Measurements from ENCODE around the gene NAV2.

Gene NAV2

DNA sequence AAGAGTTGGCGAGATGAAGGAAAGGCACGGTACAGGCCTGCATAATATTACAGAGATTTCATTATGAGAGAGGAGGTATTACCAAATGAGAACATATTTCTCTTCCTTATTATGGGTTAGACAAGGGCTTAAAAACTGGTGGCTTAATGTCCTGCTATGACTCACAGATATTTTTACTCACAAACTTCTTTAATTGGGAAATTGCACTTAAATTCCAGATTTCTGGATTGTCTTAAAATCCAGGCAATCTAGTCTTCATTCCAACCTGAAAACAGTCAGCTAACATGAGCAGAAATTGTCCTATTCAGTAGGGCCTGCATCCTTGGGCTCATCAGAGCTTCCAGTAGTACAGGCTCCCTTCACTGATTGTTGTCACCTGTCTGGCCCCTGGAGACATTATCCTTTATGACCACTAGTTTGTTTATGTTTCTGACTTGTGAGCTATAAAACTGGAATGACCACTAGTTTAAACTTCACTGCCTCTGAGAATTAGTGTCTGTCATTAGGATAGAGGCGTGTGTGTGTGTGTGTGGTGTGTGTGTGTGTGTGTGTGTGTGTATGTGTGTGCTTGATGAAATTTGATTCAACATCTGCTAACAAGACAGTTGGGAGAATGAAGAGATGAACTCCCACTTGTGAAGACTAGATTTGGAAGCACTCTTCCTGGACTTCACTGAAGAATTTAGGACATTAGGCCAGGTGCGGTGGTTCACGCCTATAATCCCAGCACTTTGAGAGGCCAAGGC is 422.5 kb downstream of the NAV2 start:
- no peak for DNase-seq (ENCODE audit: low read depth in 2 of 2, low spot score in 1 of 2)

DNA sequence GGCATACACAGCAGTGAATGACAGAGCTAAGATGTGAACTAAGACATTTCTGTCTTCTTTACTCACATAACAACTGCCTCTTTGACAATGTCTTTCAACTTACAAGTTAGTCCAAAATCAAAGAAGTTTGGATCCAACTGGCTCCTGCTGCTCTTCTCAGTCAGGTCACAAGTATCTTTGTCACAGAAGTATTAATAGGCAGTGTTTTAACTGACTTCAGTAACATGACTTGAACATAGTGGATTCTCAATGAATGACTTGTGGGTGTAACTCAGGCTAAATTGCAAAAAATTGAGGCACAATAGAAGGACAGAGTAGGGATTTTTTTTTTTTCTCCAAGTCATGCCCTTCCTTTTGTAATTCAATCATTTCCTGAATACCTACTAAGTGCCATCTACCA is 425.0 kb downstream of the NAV2 start:
- DNase-seq (ENCODE audit: low read depth in 2 of 2, low spot score in 1 of 2) = no peak

DNA sequence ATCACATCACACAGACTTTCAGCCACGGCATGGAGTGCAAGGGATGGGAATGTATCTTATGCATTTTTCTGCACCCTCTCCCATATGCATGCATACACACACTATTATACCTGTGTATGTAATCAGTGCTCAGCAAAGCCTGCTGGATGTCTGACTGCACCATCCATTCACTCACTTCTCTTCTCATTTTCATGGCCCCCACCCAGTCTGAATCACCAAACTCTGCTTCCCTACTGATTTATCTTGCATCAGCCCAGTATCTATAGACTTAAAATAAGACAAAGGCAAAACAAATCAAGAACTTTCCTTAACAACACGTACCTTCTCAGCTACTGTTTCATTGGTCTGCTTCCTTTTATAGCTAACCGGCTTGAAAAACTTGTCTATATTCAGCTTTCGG is 426.1 kb downstream of the NAV2 start:
- DNase-seq (ENCODE audit: low read depth in 2 of 2, low spot score in 1 of 2) = no peak

DNA sequence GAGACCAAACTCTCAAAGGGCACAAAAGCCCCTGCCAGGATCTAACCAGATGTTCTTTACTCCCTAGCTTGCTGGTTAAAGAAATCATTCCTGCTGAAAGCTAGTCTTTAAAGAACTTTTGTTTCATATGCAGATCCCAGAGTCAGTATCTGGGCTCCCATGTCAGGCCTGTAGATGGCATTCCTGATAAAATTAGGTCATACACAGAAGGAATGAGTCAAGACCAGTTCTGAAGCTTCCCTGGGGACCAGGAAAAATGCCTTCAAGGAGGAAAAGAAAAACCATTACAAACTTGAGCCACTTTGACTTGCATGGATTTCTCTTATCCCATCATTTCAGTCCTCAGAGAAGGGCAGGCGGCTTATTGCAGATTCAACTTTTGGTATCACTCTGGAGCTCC is 441.7 kb downstream of the NAV2 start:
- no peak for DNase-seq (ENCODE audit: low read depth in 2 of 2, low spot score in 1 of 2)

DNA sequence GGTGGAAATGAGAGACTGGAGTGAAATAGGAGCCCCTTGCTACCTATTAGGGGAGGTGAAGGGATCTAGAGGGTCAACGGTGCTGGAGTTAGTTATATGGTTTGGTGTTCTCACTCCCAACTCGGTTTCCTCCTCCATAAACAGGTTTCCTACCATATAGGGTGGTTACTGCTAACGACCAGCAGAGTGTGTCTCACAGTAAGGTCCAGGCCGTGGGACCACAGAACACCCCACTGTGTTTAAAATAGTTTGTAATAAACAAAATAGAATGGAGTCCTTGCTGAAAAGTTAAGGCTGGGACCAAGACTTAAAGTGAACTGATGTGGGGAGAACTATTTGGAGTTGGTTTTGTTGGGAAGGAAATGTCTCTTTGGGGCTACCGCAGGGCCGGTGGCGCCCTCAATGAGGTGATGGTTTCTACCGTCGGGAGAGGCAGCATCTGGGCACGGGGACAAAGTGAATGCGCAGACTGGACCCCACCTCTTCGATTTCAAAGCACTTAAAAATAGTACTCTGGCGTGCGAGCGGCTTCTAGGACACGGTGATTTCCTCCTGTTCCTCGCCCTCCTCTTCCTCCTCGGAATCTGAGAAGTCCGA is 443.1 kb downstream of the NAV2 start:
- no peak for DNase-seq (ENCODE audit: low read depth in 2 of 2, low spot score in 1 of 2)

DNA sequence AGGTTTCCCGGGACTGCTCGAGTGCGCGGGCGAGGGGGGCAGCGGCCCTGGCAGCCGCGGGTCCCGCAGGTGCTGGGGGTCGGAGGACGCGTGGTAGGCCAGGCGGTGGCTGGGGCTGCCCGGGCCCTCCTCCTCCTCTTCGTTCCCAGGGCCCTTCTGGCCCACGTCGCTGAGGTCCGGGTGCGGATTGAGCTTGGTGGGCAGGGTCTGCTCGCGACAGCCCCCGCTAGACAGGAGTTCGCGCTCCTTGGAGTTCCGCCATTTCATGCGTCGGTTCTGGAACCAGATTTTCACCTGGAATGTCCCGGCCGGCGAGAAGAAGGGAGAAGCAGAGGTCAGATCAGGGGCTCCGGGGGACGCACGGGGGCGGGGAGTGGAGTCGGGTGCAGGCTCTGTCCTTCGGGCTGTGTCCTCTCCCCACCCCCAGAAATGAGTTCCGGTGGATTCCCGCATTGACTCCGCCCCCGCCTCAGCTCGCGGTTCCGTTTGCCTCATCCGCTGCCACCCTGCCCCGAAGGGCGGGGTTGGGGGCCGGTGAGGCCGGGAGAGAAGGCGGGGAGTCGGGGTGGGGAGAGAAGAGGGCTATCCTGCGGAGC is 443.7 kb downstream of the NAV2 start:
- DNase-seq (ENCODE audit: low read depth in 2 of 2, low spot score in 1 of 2) = peak in 1 of 2 donors; percentile 25

DNA sequence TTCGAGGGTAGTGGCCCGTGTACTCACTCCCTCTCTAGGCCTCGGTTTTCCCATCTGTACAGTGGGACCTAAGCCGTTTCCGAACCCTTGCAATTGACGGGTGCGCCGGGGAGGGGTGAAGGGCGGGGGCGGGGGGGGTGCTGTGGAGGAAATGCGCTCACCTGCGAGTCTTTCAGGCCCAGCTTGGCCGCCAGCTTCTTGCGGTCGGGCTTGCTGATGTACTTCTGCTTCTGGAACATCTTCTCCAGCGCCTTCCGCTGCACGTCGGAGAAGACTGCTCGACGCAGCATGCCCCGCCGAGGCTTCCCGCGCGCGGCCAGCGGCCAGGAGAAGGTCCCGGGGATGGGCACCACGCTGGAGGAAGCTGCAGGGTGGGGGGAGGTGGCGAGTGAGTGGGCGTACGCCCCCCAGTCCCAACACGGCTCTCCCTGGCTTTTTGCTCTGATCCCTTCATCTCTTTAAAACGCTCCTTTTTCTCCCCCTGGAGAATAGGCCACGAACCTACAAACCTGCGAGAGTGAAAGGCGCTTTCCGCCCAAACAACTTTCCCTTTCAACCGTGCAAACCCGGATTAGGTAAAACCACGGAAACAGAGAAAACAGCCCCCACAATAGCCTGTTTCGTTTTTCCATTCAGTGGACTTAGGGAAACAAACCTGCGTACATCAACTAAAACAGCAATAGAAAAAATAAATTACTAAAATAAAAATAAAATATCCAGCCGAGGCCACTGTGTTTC is 444.4 kb downstream of the NAV2 start:
- no peak for DNase-seq (ENCODE audit: low read depth in 2 of 2, low spot score in 1 of 2)

DNA sequence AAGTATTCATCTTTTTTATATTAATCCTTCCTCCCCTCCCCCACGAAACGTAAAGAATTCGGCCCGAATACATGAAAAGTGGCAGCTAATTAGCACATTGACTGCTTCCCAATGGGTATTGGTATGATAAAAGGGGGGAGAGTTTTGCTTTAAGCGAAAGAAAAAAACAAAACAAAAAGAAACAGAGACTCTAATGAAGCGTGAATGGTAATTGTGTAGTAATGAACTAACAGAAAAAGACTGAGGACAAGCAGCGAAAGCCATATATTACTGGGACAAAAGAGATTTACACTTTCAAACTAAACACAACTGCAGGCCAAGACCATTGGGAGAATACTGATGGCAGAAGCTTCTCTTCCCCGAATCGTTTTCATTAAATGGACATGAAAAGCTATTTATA is 445.1 kb downstream of the NAV2 start:
- DNase-seq (ENCODE audit: low read depth in 2 of 2, low spot score in 1 of 2) = no peak

DNA sequence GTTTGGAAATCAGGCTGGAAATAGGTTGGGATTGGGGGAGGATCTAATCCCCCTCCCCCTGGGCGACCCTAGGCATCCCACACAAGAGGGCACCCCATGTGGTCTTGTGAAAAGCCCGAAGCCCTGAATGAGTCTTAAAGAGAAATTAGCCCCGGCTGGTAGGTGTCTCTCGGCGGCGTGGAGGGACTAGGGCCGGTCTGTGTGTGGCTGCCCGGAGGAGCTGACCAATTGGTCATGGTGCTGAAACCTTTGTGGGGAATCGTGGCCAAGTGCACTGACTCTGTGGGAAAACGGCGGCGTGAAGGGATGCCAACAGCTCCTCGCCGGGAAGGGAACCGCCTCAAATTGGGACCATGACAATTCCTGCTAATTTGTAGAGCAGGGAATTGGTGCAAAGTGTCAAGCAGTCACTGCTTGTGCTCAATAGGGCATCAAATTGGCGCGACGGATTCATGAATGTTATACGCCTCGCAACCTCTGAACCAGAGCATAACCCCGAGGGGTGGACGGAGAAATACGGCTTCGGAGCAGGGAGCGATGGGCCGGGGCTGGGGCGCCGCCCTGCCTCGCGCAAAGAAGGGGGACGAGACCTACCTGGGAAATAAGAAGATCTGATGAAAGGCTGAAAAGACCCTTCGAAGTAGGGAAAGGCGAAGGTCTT is 446.1 kb downstream of the NAV2 start:
- no peak for DNase-seq (ENCODE audit: low read depth in 2 of 2, low spot score in 1 of 2)

DNA sequence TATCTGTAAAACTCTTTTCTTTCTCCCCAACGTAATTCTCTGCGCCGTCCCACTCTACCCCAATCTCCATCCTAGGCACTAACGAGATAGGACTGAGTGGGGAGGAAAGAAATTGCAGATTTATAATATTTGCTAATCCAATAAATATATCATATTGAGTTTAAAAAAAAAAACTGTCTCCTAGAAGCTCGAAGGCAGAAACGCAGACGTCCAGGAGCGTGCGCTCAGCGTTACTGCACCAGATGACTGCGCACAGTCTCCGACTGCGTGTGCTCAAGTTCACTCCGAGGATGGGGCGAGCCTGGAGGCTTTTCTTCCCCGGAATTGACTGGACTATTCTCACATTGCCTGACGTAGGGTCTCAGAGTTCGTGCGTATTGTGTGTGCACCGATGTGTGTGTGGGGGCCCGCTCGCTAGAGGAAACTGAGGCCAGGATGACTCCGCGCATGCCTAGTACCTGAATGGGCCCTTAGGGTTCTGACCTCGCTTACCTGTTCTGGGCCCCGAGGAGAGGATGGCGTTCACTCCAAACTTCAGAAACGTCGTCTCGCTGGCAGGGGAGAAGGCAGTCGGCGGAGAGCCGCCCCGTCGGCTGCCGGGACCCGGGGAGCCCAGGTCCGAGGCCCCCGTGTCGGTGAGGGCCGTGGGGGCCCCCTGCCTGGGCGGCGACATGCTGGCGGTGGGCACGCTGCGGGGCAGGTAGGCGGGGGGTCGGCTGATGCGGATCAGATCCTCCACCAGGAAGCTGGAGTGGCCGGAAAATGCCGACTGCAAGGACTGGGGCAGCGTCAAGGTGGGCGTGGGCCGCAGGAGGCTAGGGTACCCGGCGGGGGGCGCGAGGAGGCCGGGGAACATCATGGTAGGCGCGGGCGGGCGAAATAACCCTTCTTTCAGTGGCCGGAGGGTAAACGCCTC is 447.1 kb downstream of the NAV2 start:
- DNase-seq (ENCODE audit: low read depth in 2 of 2, low spot score in 1 of 2) = no peak

DNA sequence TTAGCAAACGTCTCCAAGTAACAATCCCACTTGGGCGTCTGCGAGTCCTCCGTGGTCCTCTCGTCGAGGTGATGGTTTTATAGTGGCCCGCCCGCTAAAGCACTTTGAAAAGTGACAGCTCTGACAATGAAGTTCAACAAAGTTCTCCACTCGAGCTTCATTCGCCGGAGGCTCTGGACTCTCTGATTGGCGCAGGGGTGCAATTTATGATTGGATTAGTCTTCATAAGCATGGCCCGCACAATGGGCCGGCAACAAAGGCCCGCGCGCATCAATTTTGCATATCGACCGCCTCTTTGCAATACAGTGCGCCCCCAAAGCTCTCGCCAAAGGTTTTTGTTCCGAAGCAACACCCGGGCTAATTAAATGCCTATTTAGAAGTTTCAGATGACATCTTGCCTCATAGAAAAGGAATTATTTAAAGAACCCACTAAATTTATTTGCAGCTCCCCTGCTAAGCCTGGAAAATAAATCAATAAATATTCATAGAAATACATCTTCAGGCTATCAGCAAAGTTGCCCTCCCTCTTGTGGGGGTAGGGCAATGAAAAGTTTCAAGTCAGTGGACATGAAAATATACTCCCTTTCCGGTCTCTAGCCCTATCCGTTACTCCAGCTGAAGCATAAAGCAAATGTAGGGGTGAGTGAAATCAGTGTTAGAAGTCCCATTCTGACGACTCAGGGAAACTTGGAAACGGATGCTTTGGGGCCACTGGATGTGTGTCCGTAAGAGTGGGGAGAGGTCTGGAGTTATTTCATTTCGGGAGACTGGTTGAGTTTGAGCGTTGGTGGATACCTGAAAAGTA is 448.0 kb downstream of the NAV2 start, which contains the start of gene DBX1:
Gene DBX1 (minus strand): TSS at position 51 of the 805 bp plus-strand sequence. CDS start 151 bp downstream, outside the sequence.
- DNase-seq (ENCODE audit: low read depth in 2 of 2, low spot score in 1 of 2) = no peak

DNA sequence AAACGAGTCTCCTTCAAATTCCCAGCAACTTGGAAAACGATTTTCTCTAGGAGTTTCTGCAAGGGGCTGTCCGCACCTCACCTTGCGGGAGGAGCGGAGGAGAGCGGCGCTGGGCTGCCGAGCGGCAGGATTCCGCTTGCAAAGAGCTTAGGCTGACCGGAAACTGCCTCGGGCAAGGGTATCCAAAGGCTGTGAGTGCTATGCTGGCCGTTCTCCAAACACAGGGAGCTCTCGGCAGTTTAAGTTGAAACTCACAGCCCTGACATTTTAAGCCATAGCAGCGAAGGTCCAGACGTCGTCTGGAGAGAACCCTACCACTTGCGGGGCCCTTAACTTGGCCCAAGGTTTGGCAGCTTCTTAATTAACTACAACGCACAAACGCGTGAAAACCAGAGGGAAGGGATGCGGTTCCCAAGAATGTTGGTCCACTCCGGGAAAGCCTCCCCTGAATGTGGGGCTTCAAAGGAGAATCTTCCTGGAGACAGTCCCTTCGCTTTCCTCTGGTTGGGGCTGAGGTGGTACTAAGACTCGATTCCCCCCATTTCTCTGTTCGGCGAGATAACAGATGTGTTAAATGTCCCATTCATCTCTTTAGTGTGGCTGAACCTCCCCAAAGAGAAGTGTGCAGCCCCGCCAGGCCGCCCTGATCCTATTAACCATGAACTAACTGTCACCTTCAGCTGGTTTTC is 448.7 kb downstream of the NAV2 start:
- no peak for DNase-seq (ENCODE audit: low read depth in 2 of 2, low spot score in 1 of 2)

DNA sequence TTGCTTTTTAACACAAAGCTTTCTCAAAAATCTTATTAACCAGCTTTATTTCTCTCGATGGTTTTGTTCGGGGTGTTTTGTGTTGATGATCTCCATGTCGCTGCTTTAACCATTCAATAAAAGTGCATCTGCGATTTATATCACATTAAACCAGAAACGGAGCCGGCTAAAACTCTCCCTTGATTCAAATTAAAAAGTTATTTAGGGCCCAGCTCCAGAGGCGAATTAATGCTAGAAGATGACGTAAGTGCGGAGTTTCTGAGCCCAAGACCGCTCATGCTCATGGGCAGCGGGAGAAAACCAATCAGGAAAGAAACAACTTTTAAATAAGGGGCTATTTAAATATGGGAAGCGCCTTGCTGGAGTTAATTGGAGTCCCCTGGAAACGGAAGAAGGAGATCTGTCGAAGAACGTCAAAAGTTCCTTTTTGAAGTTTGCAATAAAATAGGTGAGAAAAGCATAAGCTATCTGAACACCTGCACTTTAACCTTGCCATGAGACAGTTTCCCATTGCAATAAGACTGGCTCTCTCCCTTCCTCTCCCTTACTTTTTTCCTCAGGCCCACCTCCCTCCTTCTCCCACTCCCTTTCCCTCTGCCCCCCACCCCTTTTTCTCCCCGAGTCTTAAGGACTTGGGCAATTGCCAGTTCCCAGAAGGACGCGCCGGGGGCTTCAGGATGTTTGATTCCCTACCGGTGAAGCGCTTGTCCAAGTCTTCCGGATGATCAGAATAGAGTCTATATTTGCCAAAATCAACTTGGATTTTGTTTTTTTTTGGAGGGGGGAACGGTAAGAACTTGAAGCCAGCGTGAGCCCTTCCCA is 449.5 kb downstream of the NAV2 start:
- DNase-seq (ENCODE audit: low read depth in 2 of 2, low spot score in 1 of 2) = no peak

DNA sequence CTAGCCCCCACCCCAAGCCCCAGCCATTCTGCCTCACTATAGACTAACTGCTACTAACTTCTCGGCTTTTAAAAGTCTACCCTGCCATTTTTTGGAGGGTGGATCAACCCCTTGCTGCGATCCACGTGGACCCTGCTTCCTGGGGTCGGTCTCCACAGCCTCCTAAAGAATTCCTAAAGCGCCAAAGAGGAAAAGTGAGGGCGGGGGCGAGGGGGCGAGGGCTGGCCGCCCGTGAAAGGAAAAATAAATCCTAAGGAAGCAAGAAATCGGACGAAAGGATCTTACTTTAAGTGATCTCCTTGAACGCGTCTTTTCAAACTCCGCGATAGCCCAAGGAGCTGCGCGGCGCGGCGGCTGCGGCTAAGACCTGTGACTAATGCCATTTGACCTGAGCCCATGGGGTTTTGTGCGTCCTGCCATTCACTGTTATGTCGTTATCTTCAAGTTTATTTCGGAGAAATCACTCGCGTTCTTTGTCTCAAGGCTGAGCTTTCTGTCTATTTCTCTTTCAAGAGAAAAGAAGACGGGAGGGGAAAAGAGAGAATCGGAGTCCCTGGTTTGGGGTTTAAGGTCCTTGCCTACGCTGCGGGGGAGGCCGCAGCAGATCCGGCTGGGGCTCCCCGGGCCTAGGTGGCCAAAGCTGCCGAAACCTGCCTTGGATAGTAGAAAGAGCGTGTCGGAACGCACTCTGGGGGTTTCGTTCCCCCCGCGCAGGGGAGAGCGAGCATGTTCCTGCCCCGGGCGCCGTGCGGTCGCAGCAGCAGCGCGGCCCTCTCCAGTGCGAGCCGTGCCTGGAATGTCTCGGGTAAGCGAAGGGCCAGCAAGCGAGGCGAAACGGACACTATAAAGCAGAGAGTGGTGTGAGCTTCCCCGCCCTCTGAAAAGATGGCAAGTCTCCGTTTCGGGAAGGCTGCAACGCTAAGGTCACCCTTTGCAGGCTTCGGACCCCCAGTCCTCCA is 450.5 kb downstream of the NAV2 start:
- DNase-seq (ENCODE audit: low read depth in 2 of 2, low spot score in 1 of 2) = no peak

DNA sequence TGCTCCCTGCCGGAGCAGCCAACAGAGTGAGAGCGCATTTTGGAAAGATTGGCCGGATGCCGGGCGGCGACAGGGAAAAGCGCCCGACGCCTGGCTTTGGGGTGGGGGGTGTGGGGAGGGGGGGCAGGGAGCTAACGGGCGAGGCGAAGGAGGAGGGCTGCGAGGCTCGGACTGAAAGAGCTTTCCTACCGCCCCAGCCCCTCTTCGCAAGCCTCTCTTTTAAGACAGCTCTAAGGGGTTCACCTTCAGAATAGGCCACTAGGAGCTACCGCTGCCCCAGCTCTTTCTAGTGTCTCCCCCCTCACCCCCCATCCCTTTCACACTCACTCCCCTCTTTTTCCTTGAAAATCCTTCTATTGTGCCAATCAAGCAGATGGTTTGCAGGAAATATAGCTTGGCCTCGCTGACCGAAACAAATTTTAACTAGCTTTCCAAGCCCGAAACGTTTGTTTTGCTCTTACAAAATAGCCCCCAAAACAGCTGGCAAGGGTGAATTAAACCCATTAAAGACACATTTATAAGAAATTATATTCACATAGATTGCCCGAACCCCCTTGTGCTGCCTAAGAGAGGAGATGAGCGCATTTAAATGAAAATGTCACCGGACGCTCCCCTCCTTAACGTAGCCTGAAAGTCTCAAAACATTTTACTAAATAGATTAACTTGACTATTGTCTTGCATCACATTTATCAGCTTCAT is 451.3 kb downstream of the NAV2 start:
- DNase-seq (ENCODE audit: low read depth in 2 of 2, low spot score in 1 of 2) = no peak

Measured in stimulated activated CD8-positive, alpha-beta memory T cell treated with anti-CD3 and anti-CD28 coated beads, Interleukin-4, amount 100 ng/mL, for 1 hour (primary cell).